Tibial nerve (tissue), 4 donors: ENCODE results near the gene CTDSP2. TPM values are rescaled to one million over a fixed set of nuclear protein-coding genes. Genes with fewer than 3 reads are reported as not detected.

Experiments used
- DNase-seq, 2 donors: peaks; one replicate each; pipeline ENCODE4 v3.0.0-alpha.2; 2019; ENCODE audit warnings: low spot score in 2 of 2
- H3K27ac ChIP-seq, 4 donors: fragments of 200-600 bp; sonication (generic) in 3 of 4; one replicate each; pipeline ENCODE4 v1.5.1; 2017 to 2019; ENCODE audit warnings: mild to moderate bottlenecking in 1 of 4
- H3K27me3 ChIP-seq, 2 donors: fragments of 200-600 bp; sonication (generic) in 1 of 2; one replicate each; pipeline versions ENCODE4 v1.5.1 to v1.6.0; 2017 to 2019
- H3K36me3 ChIP-seq, 3 donors: fragments of 200-600 bp; sonication (generic); one replicate each; pipeline ENCODE4 v1.5.1; 2018 to 2019
- H3K4me1 ChIP-seq, 4 donors: fragments of 200-600 bp; sonication (generic) in 3 of 4; one replicate each; pipeline ENCODE4 v1.5.1; 2017 to 2019
- H3K4me3 ChIP-seq, 4 donors: fragments of 200-600 bp; sonication (generic) in 3 of 4; one replicate each; pipeline ENCODE4 v1.5.1; 2017 to 2019; ENCODE audit warnings: mild to moderate bottlenecking in 1 of 4, moderate library complexity in 1 of 4
- H3K9me3 ChIP-seq, 4 donors: fragments of 200-600 bp; sonication (generic) in 3 of 4; one replicate each; pipeline ENCODE4 v1.5.1; 2017 to 2019
- EP300 ChIP-seq, 2 donors: sonication (generic); formaldehyde crosslinking; IDR thresholded peaks; one replicate each; pipeline ENCODE4 v1.6.1; 2017; ENCODE audit warnings: antibody characterized with exemption in 2 of 2, mild to moderate bottlenecking in 1 of 2
- POLR2A ChIP-seq, 2 donors: fragments of 450-650 bp; IDR thresholded peaks; one replicate each; pipeline ENCODE4 v1.6.1; 2017; ENCODE audit warnings: antibody characterized with exemption in 2 of 2, mild to moderate bottlenecking in 2 of 2, moderate library complexity in 2 of 2
- WGBS, 2 donors: methylation state at CpG; one replicate each; pipeline ENCODE4 v1.1.5; 2018; 5-methylcytosine and 5-hydroxymethylcytosine counted together
- total RNA-seq, 4 donors: library from RNA; depleted of rRNA; stranded (reverse); fragments of >200 nt; gene quantifications; one replicate each; pipeline ENCODE4 v1.1.0, GENCODE V29; 2016
- TF ChIP-seq, protein P1 (sequence below), 5 experiments: fragments of 200-600 bp in 3 of 5; fragments of 450-650 bp in 2 of 5; sonication (generic) in 3 of 5; IDR thresholded peaks; one replicate each; pipeline ENCODE4 v1.5.1; 2016 to 2019; ENCODE audit warnings: antibody characterized with exemption in 5 of 5, mild to moderate bottlenecking in 3 of 5, moderate library complexity in 2 of 5

Gene CTDSP2
- total RNA-seq, 4 donors from 2014 or later, result 117 to 141 (median 123) TPM

DNA sequence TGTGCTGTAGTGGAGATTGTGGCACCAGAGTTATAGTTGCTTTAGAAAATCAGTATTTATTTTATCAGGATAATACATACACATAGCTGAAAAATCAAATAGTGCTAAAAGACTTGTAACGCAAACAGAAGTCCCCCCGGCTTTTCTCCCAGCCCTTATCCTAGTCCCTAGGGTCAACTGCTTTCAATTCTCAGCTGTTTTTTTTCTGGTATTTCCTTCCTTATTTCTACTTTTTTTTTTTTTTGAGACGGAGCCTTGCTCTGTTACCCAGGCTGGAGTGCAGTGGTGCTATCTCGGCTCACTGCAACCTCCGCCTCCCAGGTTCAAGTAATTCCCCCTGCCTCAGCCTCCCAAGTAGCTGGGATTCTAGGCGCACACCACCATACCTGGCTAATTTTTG, 8.4 kb upstream of the CTDSP2 start:
- peaks cover 0 to 38% (median 30%) of the 10 kb centered on the region in 4 donors for H3K4me1 ChIP-seq
- WGBS, 2 donors, result 75 to 77% methylated on average over 6 of the region's 6 CpGs
- no peak for TF ChIP-seq POLR2A (IDR thresholded peaks at IDR 0.05)
- TF ChIP-seq, protein P1, sequence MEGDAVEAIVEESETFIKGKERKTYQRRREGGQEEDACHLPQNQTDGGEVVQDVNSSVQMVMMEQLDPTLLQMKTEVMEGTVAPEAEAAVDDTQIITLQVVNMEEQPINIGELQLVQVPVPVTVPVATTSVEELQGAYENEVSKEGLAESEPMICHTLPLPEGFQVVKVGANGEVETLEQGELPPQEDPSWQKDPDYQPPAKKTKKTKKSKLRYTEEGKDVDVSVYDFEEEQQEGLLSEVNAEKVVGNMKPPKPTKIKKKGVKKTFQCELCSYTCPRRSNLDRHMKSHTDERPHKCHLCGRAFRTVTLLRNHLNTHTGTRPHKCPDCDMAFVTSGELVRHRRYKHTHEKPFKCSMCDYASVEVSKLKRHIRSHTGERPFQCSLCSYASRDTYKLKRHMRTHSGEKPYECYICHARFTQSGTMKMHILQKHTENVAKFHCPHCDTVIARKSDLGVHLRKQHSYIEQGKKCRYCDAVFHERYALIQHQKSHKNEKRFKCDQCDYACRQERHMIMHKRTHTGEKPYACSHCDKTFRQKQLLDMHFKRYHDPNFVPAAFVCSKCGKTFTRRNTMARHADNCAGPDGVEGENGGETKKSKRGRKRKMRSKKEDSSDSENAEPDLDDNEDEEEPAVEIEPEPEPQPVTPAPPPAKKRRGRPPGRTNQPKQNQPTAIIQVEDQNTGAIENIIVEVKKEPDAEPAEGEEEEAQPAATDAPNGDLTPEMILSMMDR (IDR thresholded peaks at IDR 0.05), result no peak
- TF ChIP-seq EP300 (IDR thresholded peaks at IDR 0.05), result no peak

DNA sequence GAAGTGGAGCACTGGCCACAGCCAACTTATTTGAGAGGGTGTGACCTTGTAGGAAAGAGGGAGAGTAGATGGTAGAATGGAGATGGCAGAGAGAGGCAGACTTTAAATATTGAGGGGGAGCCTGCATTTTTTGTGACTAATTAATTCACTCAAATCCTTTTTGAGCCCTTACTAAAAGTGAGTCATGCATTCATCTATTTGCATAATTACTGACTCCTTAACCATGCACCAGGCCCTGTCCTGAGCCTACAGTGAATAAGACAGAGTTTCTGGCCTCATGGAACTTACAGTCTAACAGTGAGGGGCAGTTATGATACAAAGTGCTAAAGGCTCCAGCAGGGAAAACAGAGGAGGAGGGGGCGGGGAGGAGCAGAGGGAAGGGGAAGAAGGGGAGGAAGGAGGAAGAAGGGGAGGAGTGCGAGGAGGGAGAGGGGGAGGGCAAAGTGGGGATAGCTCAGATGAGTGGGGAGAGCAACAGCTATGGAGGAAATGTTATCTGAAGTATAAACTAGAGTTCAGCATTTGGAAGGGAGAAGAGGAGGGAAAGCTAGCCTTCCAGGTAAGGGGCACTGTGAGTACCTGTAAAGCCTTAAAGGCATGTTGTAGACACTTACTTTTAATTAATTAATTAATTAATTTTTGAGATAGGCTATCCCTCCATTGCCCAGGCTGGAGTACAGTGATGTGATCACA, 7.5 kb upstream of the CTDSP2 start:
- H3K27ac ChIP-seq, result peak overlapping the region in 2 of 4 donors; percentile 81 to 85
- H3K4me3 ChIP-seq, result no peak overlapping the region
- no peaks in the 10 kb centered on the region for H3K27me3 ChIP-seq
- TF ChIP-seq POLR2A (IDR thresholded peaks at IDR 0.05), result no peak
- no peak for TF ChIP-seq EP300 (IDR thresholded peaks at IDR 0.05)
- TF ChIP-seq, protein P1 (IDR thresholded peaks at IDR 0.05), result no peak
- no peak for DNase-seq
- no peaks in the 10 kb centered on the region for H3K9me3 ChIP-seq
- H3K4me1 ChIP-seq, result peaks cover 0 to 38% (median 30%) of the 10 kb centered on the region in 4 donors
- H3K36me3 ChIP-seq, result no peaks in the 10 kb centered on the region
- WGBS, 2 donors, result 73 to 89% methylated on average over 2 of the region's 2 CpGs

More for the DNA sequence above, 8.4 kb upstream of the CTDSP2 start:
- Histone ChIP-seq H3K9me3 (no peaks in the 10 kb centered on the region), H3K36me3 (no peaks in the 10 kb centered on the region), H3K4me3 (no peak overlapping the region), H3K27me3 (no peaks in the 10 kb centered on the region), H3K27ac (no peak overlapping the region)
- DNase-seq, result no peak

- Histone ChIP-seq H3K4me1 (peaks cover 0 to 40% (median 30%) of the 10 kb centered on the region in 4 donors), H3K9me3 (no peaks in the 10 kb centered on the region), H3K36me3 (no peaks in the 10 kb centered on the region), H3K27me3 (no peaks in the 10 kb centered on the region), H3K27ac (peak overlapping the region; percentile 73 to 85 (median 82)), H3K4me3 (peak overlapping the region; percentile 37 to 49 (median 42))
- 10 to 11% methylated on average over 29 to 30 of the region's 38 CpGs for WGBS, 2 donors
- peak in 1 of 2 donors; percentile 25 for DNase-seq
- TF ChIP-seq, protein P1 (IDR thresholded peaks at IDR 0.05), result peak in 4 of 5 experiments; percentile 14 to 54 (median 28)
- TF ChIP-seq POLR2A (IDR thresholded peaks at IDR 0.05), result no peak
Measured at GRCh38 chr12:57852620-57853500, 6.3 kb upstream of the CTDSP2 start.

- WGBS, 2 donors, result 38 to 40% methylated on average over 11 of the region's 11 CpGs
- Histone ChIP-seq H3K4me3 (peak overlapping the region; percentile 37 to 49 (median 42)), H3K27ac (peak overlapping the region; percentile 73 to 85 (median 82)), H3K27me3 (no peaks in the 10 kb centered on the region), H3K4me1 (peaks cover 0 to 46% (median 30%) of the 10 kb centered on the region in 4 donors), H3K36me3 (no peaks in the 10 kb centered on the region), H3K9me3 (no peaks in the 10 kb centered on the region)
- TF ChIP-seq, protein P1 (IDR thresholded peaks at IDR 0.05), result no peak
- DNase-seq, result no peak
Measured at GRCh38 chr12:57852200-57852599, 5.7 kb upstream of the CTDSP2 start.

GRCh38 chr12:57851552-57851951, 5.0 kb upstream of the CTDSP2 start:
- no peaks in the 10 kb centered on the region for H3K27me3 ChIP-seq
- no peak for DNase-seq
- no peaks in the 10 kb centered on the region for H3K9me3 ChIP-seq
- peak overlapping the region in 3 of 4 donors; percentile 73 to 85 (median 81) for H3K27ac ChIP-seq
- 78 to 83% methylated on average over 1 of the region's 1 CpG for WGBS, 2 donors
- H3K36me3 ChIP-seq, result no peaks in the 10 kb centered on the region
- H3K4me3 ChIP-seq, result no peak overlapping the region
- peaks cover 0 to 48% (median 30%) of the 10 kb centered on the region in 4 donors for H3K4me1 ChIP-seq
- TF ChIP-seq POLR2A (IDR thresholded peaks at IDR 0.05) (no peak), EP300 (IDR thresholded peaks at IDR 0.05) (no peak)
- TF ChIP-seq, protein P1 (IDR thresholded peaks at IDR 0.05), result no peak
